Right atrium auricular region (tissue), 2 donors: Measurements from ENCODE around the gene ITGB5. TPM values are rescaled to one million over a fixed set of nuclear protein-coding genes. Genes with fewer than 3 reads are reported as not detected.
A peak's percentile ranks its signal among the peaks of the same experiment; 100 is the strongest.

Experiments used
- DNase-seq: peaks from one replicate; pipeline ENCODE4 v3.0.0-alpha.2; 2019; ENCODE audit warnings: low spot score
- H3K27ac ChIP-seq, 2 donors: fragments of 200-600 bp; sonication (generic); 1 replicate in 1 of 2; 2 replicates in 1 of 2; pipeline ENCODE4 v1.5.1; 2016 to 2019
- H3K27me3 ChIP-seq, 2 donors: fragments of 200-600 bp; sonication (generic); one replicate each; pipeline versions ENCODE4 v1.5.1 to v1.6.0; 2017 to 2019
- H3K36me3 ChIP-seq: fragments of 200-600 bp; sonication (generic); one replicate; pipeline ENCODE4 v1.5.1; 2016
- H3K4me1 ChIP-seq, 2 donors: fragments of 200-600 bp; sonication (generic); one replicate each; pipeline versions ENCODE4 v1.5.1 to v1.6.0; 2017 to 2019
- H3K4me3 ChIP-seq, 2 donors: fragments of 200-600 bp; sonication (generic); 1 replicate in 1 of 2; 2 replicates in 1 of 2; pipeline ENCODE4 v1.5.1; 2017 to 2019; ENCODE audit warnings: mild to moderate bottlenecking in 1 of 2, moderate library complexity in 1 of 2
- H3K9me3 ChIP-seq, 2 donors: fragments of 200-600 bp; sonication (generic); one replicate each; pipeline ENCODE4 v1.5.1; 2019
- total RNA-seq, 2 donors: library from RNA; depleted of rRNA; stranded (reverse); fragments of >200 nt; gene quantifications; one replicate each; pipeline ENCODE4 v1.1.0, GENCODE V29; 2016
- TF ChIP-seq, protein P1 (sequence below), 2 donors: fragments of 200-600 bp; sonication (generic); IDR thresholded peaks; one replicate each; pipeline ENCODE4 v1.5.1; 2019; ENCODE audit warnings: antibody characterized with exemption in 2 of 2

Gene ITGB5
- total RNA-seq, 2 donors from 2014 or later = 84.0 to 182 TPM

DNA sequence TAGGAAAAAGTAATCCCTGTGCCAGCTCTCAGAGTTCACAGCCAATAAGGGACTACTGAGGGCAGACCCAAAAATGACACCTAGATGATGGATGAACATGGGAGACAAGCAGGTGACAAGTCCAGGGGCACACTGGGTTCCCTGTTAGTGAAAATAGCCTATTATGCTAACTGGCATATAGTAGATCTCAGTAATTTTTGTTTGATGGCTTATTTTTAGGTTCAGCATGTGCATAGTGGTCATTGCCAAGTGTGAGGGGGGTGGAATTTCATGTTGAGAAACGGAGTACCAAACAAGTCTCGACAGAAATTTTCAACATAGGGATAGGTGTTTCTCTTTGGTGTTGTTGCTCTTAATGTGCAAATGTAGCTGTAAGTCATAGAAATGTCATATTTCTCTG lies 6.4 kb upstream of the ITGB5 start:
- Histone ChIP-seq H3K27ac (no peak overlapping the region), H3K9me3 (no peaks in the 10 kb centered on the region), H3K4me3 (no peak overlapping the region), H3K27me3 (no peaks in the 10 kb centered on the region), H3K36me3 (no peaks in the 10 kb centered on the region), H3K4me1 (no peaks in the 10 kb centered on the region)
- no peak for DNase-seq
- TF ChIP-seq, protein P1, sequence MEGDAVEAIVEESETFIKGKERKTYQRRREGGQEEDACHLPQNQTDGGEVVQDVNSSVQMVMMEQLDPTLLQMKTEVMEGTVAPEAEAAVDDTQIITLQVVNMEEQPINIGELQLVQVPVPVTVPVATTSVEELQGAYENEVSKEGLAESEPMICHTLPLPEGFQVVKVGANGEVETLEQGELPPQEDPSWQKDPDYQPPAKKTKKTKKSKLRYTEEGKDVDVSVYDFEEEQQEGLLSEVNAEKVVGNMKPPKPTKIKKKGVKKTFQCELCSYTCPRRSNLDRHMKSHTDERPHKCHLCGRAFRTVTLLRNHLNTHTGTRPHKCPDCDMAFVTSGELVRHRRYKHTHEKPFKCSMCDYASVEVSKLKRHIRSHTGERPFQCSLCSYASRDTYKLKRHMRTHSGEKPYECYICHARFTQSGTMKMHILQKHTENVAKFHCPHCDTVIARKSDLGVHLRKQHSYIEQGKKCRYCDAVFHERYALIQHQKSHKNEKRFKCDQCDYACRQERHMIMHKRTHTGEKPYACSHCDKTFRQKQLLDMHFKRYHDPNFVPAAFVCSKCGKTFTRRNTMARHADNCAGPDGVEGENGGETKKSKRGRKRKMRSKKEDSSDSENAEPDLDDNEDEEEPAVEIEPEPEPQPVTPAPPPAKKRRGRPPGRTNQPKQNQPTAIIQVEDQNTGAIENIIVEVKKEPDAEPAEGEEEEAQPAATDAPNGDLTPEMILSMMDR (IDR thresholded peaks at IDR 0.05) = no peak

DNA sequence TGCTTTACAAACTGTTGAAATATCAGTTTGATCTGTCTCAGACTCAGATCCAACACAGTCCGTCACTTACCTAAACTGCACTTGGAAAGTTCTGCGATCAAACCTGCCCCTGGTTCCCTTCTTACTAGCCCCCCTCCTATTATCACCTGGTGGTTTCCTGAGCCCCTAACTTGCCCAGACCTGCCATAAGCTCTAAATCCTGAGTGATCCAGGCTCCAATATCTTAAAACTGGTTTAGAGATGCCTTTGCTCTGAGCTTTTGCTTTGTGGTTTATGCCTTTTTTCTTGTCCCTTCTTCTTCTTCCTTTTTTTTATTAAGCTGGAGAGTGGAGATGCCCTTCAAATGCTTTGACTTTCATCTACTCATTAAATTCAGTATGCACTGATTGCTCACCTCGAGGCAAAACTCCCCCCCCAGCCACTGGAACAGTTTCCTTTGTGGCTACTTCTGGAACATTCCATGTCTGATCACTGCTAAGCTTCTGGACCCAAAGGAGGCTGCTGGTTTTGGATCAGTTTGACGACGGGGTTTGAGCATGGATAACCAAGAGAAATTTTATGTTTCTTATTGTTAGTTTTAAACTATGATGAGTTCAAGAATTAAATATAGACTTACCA lies 3.5 kb upstream of the ITGB5 start:
- Histone ChIP-seq H3K9me3 (no peaks in the 10 kb centered on the region), H3K4me1 (peaks cover 0 to 8% of the 10 kb centered on the region in 2 donors), H3K4me3 (no peak overlapping the region), H3K36me3 (no peaks in the 10 kb centered on the region), H3K27me3 (no peaks in the 10 kb centered on the region), H3K27ac (no peak overlapping the region)
- DNase-seq = no peak
- TF ChIP-seq, protein P1 (IDR thresholded peaks at IDR 0.05) = no peak

DNA sequence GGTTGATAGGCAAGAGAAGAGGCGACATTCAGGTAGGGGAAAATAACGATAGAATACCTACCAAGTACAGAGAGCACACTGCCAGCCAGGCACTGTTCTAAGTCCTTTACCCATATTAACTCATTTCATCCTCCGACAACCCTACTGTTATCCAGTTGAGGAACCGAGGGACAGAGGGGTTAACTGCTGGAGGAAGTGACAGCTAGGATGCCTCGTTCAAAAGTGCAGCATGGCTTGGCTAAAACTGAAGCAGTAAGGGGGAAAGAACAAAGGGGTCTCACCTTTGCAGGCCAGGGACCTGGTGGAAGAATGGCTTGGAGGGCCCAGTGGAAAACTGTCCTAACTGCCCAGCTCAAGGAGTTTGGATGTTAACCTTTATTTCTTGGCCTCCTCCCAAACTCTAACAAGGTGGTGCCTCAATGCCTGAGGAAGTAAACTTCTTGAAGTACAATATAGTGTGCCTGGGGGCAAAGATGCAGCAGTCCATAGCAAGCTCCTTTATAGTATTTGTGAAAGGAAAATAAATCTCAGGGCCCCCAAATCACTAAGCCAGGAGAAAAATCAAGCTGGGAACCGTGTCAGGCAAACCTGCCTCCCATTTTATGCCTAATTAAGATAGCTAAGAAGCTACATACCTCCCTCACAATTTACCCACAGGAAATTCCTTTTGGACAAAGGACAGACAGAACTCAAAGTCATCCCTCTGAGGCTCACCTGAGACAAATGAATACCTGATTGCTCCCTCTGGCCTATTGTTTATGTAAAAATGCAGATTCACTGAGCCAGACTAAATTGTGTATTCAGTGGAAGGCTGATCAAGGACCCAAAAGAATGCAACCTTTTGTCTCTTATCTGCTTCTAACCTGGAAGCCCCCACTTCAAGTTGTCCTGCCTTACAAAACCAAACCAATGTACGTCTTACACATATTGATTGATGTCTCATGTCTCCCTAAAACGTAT lies 1.6 kb upstream of the ITGB5 start:
- no peaks in the 10 kb centered on the region for H3K9me3 ChIP-seq
- peaks cover 0 to 23% of the 10 kb centered on the region in 2 donors for H3K4me1 ChIP-seq
- no peak overlapping the region for H3K4me3 ChIP-seq
- no peak for DNase-seq
- TF ChIP-seq, protein P1 (IDR thresholded peaks at IDR 0.05) = no peak
- no peaks in the 10 kb centered on the region for H3K36me3 ChIP-seq
- H3K27ac ChIP-seq = no peak overlapping the region
- H3K27me3 ChIP-seq = no peaks in the 10 kb centered on the region

DNA sequence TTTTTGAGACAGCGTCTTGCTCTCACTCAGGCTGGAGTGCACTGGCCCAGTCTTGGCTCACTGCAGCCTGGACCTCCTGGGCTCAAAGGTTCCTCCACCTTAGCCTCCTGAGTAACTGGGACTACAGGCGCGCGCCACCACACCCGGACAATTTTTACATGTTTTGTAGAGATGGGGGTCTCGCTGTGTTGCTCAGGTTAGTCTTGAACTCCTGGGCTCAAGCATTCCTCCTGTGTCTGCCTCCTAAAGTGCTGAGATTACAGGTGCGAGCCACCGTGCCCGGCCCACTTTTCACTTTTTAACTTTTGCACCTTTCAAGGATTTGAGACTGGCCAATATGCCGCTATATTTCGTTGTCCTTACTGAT lies 750 bp upstream of the ITGB5 start:
- peaks cover 0 to 31% of the 10 kb centered on the region in 2 donors for H3K4me1 ChIP-seq
- no peaks in the 10 kb centered on the region for H3K9me3 ChIP-seq
- H3K4me3 ChIP-seq = peak overlapping the region in 1 of 2 donors; percentile 86
- H3K27ac ChIP-seq = peak overlapping the region; percentile 94 to 97
- no peak for DNase-seq
- H3K27me3 ChIP-seq = no peaks in the 10 kb centered on the region
- no peaks in the 10 kb centered on the region for H3K36me3 ChIP-seq
- TF ChIP-seq, protein P1 (IDR thresholded peaks at IDR 0.05) = no peak

DNA sequence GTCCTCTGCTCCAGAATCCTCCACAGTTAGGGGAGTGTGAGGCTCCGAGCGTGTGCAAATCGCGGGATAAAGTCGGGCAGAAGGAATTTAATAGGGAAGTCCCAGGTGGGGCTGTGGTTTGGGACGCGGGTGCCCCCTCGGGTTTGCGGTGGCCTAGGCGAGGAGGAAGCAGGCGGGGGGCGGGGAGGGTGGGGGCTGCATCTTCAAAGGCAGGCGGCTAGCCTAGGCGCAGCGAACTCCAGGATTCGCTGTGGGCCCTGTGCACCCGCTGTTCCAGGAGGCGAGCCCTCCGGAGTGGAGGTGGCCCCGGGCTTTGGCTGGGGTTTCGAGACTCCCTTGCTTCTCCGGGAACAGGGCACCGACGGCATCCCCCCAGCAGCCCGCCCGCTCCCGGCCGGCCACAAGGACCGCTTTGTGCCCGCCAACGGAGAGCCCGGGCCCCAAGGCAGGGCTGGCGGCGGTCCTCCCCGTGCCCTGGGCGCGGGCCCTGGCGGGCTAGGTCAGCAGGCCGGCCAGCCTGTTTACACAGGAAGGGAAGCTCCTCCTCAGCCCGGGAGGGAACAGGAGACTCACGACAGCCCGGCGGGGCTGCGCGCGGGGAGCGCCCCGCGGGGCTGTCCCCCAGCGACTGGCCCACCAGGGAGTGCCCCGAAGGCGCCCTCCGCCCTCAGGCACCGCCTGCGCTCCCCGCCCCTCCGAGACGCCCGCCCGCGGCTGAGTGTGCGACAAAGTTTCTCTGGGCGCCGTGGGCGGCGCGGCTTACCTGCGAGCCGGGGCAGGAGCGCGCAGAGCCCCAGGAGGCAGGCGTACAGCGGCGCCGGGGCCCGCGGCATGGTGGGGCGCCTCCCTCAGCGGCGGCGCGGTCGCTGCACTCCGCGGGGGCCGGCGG lies 753 bp downstream of the ITGB5 start:
- no peaks in the 10 kb centered on the region for H3K27me3 ChIP-seq
- peaks cover 0 to 39% of the 10 kb centered on the region in 2 donors for H3K4me1 ChIP-seq
- H3K9me3 ChIP-seq = no peaks in the 10 kb centered on the region
- H3K4me3 ChIP-seq = peak overlapping the region; percentile 80 to 86
- peak overlapping the region; percentile 94 to 97 for H3K27ac ChIP-seq
- TF ChIP-seq, protein P1 (IDR thresholded peaks at IDR 0.05) = no peak
- DNase-seq = no peak
- H3K36me3 ChIP-seq = no peaks in the 10 kb centered on the region
